Naive thymus-derived CD4-positive, alpha-beta T cell (primary cell): ENCODE data around the gene BAIAP2. TPM values are rescaled to one million over a fixed set of nuclear protein-coding genes. Genes with fewer than 3 reads are reported as not detected.

Experiments
- ATAC-seq: fragments of 150-1000 bp; cut with Tn5 transposase; 2 replicates; pipeline ENCODE4 v1.10.0; 2021; ENCODE audit warnings: mild to moderate bottlenecking, moderate library complexity
- CTCF ChIA-PET: fragments of 350-600 bp; sonication (Branson Sonifier 250); formaldehyde crosslinking; loops from one replicate; lab custom pipeline; 2021; ENCODE audit warnings: antibody characterized with exemption; lab: Charles Lee
- POLR2A ChIA-PET: fragments of 350-600 bp; sonication (Branson Sonifier 250); formaldehyde crosslinking; loops from one replicate; lab custom pipeline; 2021; ENCODE audit warnings: antibody characterized with exemption, inconsistent platforms; lab: Charles Lee
- DNase-seq, 9 donors: peaks; one replicate each; pipeline versions ENCODE4 v3.0.0 to v3.0.0-alpha.2; 2020 to 2022; ENCODE audit warnings: mixed read lengths in 1 of 9
- H3K27ac ChIP-seq: one replicate; pipeline ENCODE4 v1.7.0; 2013; ENCODE audit warnings: mild to moderate bottlenecking, low read depth, low read length, moderate library complexity
- H3K27me3 ChIP-seq, 2 donors: one replicate each; pipeline ENCODE4 v1.7.0; 2013; ENCODE audit warnings: low read length in 2 of 2, mild to moderate bottlenecking in 2 of 2, moderate library complexity in 2 of 2; ENCODE audit not compliant: control insufficient read depth in 2 of 2, insufficient read depth in 2 of 2
- H3K36me3 ChIP-seq, 3 experiments: 1 replicate in 2 of 3; 2 replicates in 1 of 3; pipeline ENCODE4 v1.7.0; 2013; ENCODE audit warnings: low read length in 3 of 3, mild to moderate bottlenecking in 3 of 3, moderate library complexity in 1 of 3; ENCODE audit not compliant: insufficient read depth in 3 of 3, control insufficient read depth in 2 of 3
- H3K4me1 ChIP-seq, 2 donors: one replicate each; pipeline ENCODE4 v1.7.0; 2013; ENCODE audit warnings: low read length in 2 of 2, mild to moderate bottlenecking in 2 of 2, moderate library complexity in 1 of 2; ENCODE audit not compliant: control insufficient read depth in 2 of 2, insufficient read depth in 2 of 2
- H3K4me3 ChIP-seq: 2 replicates; pipeline ENCODE4 v1.7.0; 2013; ENCODE audit warnings: mild to moderate bottlenecking, low read length
- H3K9me3 ChIP-seq, 3 experiments: 1 replicate in 2 of 3; 2 replicates in 1 of 3; pipeline ENCODE4 v1.7.0; 2013; ENCODE audit warnings: low read length in 3 of 3; ENCODE audit not compliant: control insufficient read depth in 2 of 3
- H3K27ac Mint-ChIP-seq, 9 donors: one replicate each; pipeline ENCODE4 v1.8.0; 2020 to 2022; ENCODE audit warnings: mixed read lengths in 9 of 9, mild to moderate bottlenecking in 8 of 9, moderate library complexity in 5 of 9, inconsistent platforms in 2 of 9
- H3K27me3 Mint-ChIP-seq, 5 donors: one replicate each; pipeline ENCODE4 v1.8.0; 2021 to 2022; ENCODE audit warnings: mixed read lengths in 5 of 5, mild to moderate bottlenecking in 1 of 5
- H3K36me3 Mint-ChIP-seq, 5 donors: one replicate each; pipeline ENCODE4 v1.8.0; 2020 to 2022; ENCODE audit warnings: mixed read lengths in 5 of 5, mild to moderate bottlenecking in 3 of 5, inconsistent platforms in 1 of 5
- H3K4me1 Mint-ChIP-seq, 7 donors: one replicate each; pipeline ENCODE4 v1.8.0; 2020 to 2022; ENCODE audit warnings: mixed read lengths in 7 of 7, mild to moderate bottlenecking in 3 of 7, inconsistent platforms in 1 of 7
- H3K4me3 Mint-ChIP-seq, 10 donors: one replicate each; pipeline ENCODE4 v1.8.0; 2020 to 2022; ENCODE audit warnings: mild to moderate bottlenecking in 10 of 10, mixed read lengths in 10 of 10, moderate library complexity in 6 of 10, inconsistent platforms in 2 of 10
- H3K9me3 Mint-ChIP-seq, 11 donors: one replicate each; pipeline ENCODE4 v1.8.0; 2020 to 2022; ENCODE audit warnings: mixed read lengths in 11 of 11, mild to moderate bottlenecking in 4 of 11, inconsistent platforms in 1 of 11, moderate library complexity in 1 of 11
- intact Hi-C, 2 donors: fragments of 100-400 bp; cut with micrococcal nuclease; formaldehyde crosslinking; loops; one replicate each; pipeline ENCODE4 v1.15.1; 2023
- polyA plus RNA-seq, 2 donors: library from polyadenylated mRNA; unstranded; fragments of 300-500 nt; fragmentation: Illumina TruSeq; gene quantifications; one replicate each; pipeline ENCODE4 v1.2.3, GENCODE V29; 2021
- total RNA-seq, 6 experiments: library from RNA in 5 of 6; stranded (reverse) in 5 of 6; gene quantifications; 1 replicate in 5 of 6; 2 replicates in 1 of 6; pipeline ENCODE4 v1.2.3 and lab custom pipeline; 2021 to 2026

BAIAP2 gene
- total and polyA plus RNA-seq, 7 experiments from 2014 or later = 3.2 to 13.7 (median 7.4) TPM

- Histone ChIP-seq H3K9me3 (no peaks in the 10 kb centered on the region), H3K27ac (no peak overlapping the region), H3K36me3 (peaks cover 0 to 53% (median 11%) of the 10 kb centered on the region in 3 experiments), H3K4me3 (no peak overlapping the region), H3K4me1 (peaks cover 3 to 13% of the 10 kb centered on the region in 2 donors), H3K27me3 (peaks cover 3 to 4% of the 10 kb centered on the region in 2 donors)
- ATAC-seq (no peak), DNase-seq (no peak)
- peaks cover 6 to 31% (median 6%) of the 10 kb centered on the region in 5 donors for H3K27me3 Mint-ChIP-seq
- H3K4me1 Mint-ChIP-seq = peaks cover 5 to 22% (median 18%) of the 10 kb centered on the region in 7 donors
- no peak overlapping the region for H3K27ac Mint-ChIP-seq
- POLR2A ChIA-PET = no interaction called here
- CTCF ChIA-PET = no interaction called here
- no peak overlapping the region for H3K4me3 Mint-ChIP-seq
- intact Hi-C loops = no loop called here
- H3K36me3 Mint-ChIP-seq = peaks cover 0 to 9% (median 4%) of the 10 kb centered on the region in 5 donors
- H3K9me3 Mint-ChIP-seq = no peaks in the 10 kb centered on the region
Observed at GRCh38 chr17:81000334-81000630, 34.7 kb upstream of the BAIAP2 start.

GRCh38 chr17:81000631-81001357 is 34.2 kb upstream of the BAIAP2 start:
- H3K27me3 Mint-ChIP-seq = peaks cover 6 to 34% (median 6%) of the 10 kb centered on the region in 5 donors
- H3K4me1 Mint-ChIP-seq = peaks cover 5 to 22% (median 18%) of the 10 kb centered on the region in 7 donors
- ChIA-PET POLR2A (no interaction called here), CTCF (no interaction called here)
- H3K36me3 ChIP-seq = peaks cover 0 to 48% (median 11%) of the 10 kb centered on the region in 3 experiments
- DNase-seq = no peak
- intact Hi-C loops = no loop called here
- no peak overlapping the region for H3K27ac Mint-ChIP-seq
- H3K27me3 ChIP-seq = peaks cover 3 to 4% of the 10 kb centered on the region in 2 donors
- peaks cover 3 to 13% of the 10 kb centered on the region in 2 donors for H3K4me1 ChIP-seq
- H3K4me3 Mint-ChIP-seq = peak overlapping the region in 1 of 10 donors; percentile 25
- H3K4me3 ChIP-seq = no peak overlapping the region
- no peaks in the 10 kb centered on the region for H3K9me3 Mint-ChIP-seq
- peaks cover 0 to 9% (median 3%) of the 10 kb centered on the region in 5 donors for H3K36me3 Mint-ChIP-seq
- H3K27ac ChIP-seq = no peak overlapping the region
- ATAC-seq = no peak
- H3K9me3 ChIP-seq = no peaks in the 10 kb centered on the region

- ATAC-seq = no peak
- H3K4me3 ChIP-seq = no peak overlapping the region
- intact Hi-C loops = no loop called here
- no peaks in the 10 kb centered on the region for H3K9me3 ChIP-seq
- Mint-ChIP-seq H3K4me1 (peaks cover 5 to 22% (median 18%) of the 10 kb centered on the region in 7 donors), H3K9me3 (peaks cover 0 to 2% (median 0%) of the 10 kb centered on the region in 11 donors), H3K27ac (peak overlapping the region in 1 of 9 donors; percentile 45), H3K36me3 (peaks cover 0 to 4% (median 3%) of the 10 kb centered on the region in 5 donors), H3K27me3 (peaks cover 12 to 43% (median 17%) of the 10 kb centered on the region in 5 donors), H3K4me3 (peak overlapping the region in 1 of 10 donors; percentile 16)
- peaks cover 3 to 4% of the 10 kb centered on the region in 2 donors for H3K27me3 ChIP-seq
- ChIA-PET POLR2A (interaction anchor here (0.6 to 1.3 kb wide), 2 partner anchors 11 to 100 kb away, joined by 3 read pairs; partner anchors contain the start of gene CHMP6), CTCF (no interaction called here)
- DNase-seq = no peak
- peaks cover 3 to 13% of the 10 kb centered on the region in 2 donors for H3K4me1 ChIP-seq
- no peak overlapping the region for H3K27ac ChIP-seq
- H3K36me3 ChIP-seq = peaks cover 0 to 36% (median 8%) of the 10 kb centered on the region in 3 experiments
Observed at GRCh38 chr17:81002013-81002384, 33.0 kb upstream of the BAIAP2 start.

- POLR2A ChIA-PET = interaction anchor here (0.6 to 1.3 kb wide), 2 partner anchors 11 to 100 kb away, joined by 3 read pairs; partner anchors contain the start of gene CHMP6
- DNase-seq (no peak), ATAC-seq (peak; percentile 11)
- intact Hi-C loops = no loop called here
- Mint-ChIP-seq H3K36me3 (peaks cover 0 to 4% (median 3%) of the 10 kb centered on the region in 5 donors), H3K27ac (peak overlapping the region in 1 of 9 donors; percentile 31), H3K4me1 (peaks cover 5 to 22% (median 18%) of the 10 kb centered on the region in 7 donors), H3K27me3 (peaks cover 13 to 49% (median 22%) of the 10 kb centered on the region in 5 donors), H3K9me3 (peaks cover 0 to 2% (median 0%) of the 10 kb centered on the region in 11 donors), H3K4me3 (peak overlapping the region in 8 of 10 donors; percentile 10 to 73 (median 68))
- H3K27me3 ChIP-seq = peaks cover 3 to 4% of the 10 kb centered on the region in 2 donors
- no peak overlapping the region for H3K4me3 ChIP-seq
- no peaks in the 10 kb centered on the region for H3K9me3 ChIP-seq
- peaks cover 3 to 13% of the 10 kb centered on the region in 2 donors for H3K4me1 ChIP-seq
- H3K27ac ChIP-seq = no peak overlapping the region
- CTCF ChIA-PET = no interaction called here
- H3K36me3 ChIP-seq = peaks cover 0 to 29% (median 5%) of the 10 kb centered on the region in 3 experiments
Observed at GRCh38 chr17:81002409-81003361, 32.3 kb upstream of the BAIAP2 start.

GRCh38 chr17:81003711-81004475 is 31.1 kb upstream of the BAIAP2 start:
- H3K9me3 Mint-ChIP-seq = peaks cover 0 to 2% (median 0%) of the 10 kb centered on the region in 11 donors
- Histone ChIP-seq H3K4me3 (no peak overlapping the region), H3K4me1 (peaks cover 3 to 13% of the 10 kb centered on the region in 2 donors), H3K27ac (no peak overlapping the region), H3K36me3 (peaks cover 0 to 17% (median 3%) of the 10 kb centered on the region in 3 experiments), H3K27me3 (peaks cover 3 to 4% of the 10 kb centered on the region in 2 donors), H3K9me3 (no peaks in the 10 kb centered on the region)
- POLR2A ChIA-PET = interaction anchor here (1.4 to 1.5 kb wide), 2 partner anchors 14 to 589 kb away, joined by 3 to 8 read pairs; partner anchors contain the start of gene ENDOV
- CTCF ChIA-PET = no interaction called here
- peaks cover 5 to 22% (median 18%) of the 10 kb centered on the region in 7 donors for H3K4me1 Mint-ChIP-seq
- H3K36me3 Mint-ChIP-seq = peaks cover 0 to 3% (median 1%) of the 10 kb centered on the region in 5 donors
- peak overlapping the region in 3 of 9 donors; percentile 17 to 32 (median 31) for H3K27ac Mint-ChIP-seq
- peak overlapping the region in 9 of 10 donors; percentile 68 to 90 (median 73) for H3K4me3 Mint-ChIP-seq
- ATAC-seq = peak; percentile 43
- DNase-seq = no peak
- H3K27me3 Mint-ChIP-seq = peaks cover 13 to 56% (median 22%) of the 10 kb centered on the region in 5 donors
- intact Hi-C loops = loop anchor here (1.0 kb wide), 1 partner anchor 14 kb away; no protein-coding TSS in a partner anchor
